Skeletal muscle satellite cell (primary cell): ENCODE results near the gene PRKCZ.

Source experiments
- H3K27me3 ChIP-seq: 2 replicates; pipeline ENCODE4 v1.7.0; 2013; ENCODE audit warnings: low read length; ENCODE audit not compliant: control insufficient read depth, insufficient read depth
- H3K36me3 ChIP-seq: 2 replicates; pipeline ENCODE4 v1.7.0; 2013; ENCODE audit warnings: mild to moderate bottlenecking, control low read depth, low read length; ENCODE audit not compliant: insufficient read depth
- H3K4me1 ChIP-seq: 2 replicates; pipeline ENCODE4 v1.7.0; 2013; ENCODE audit warnings: low read length; ENCODE audit not compliant: control insufficient read depth, insufficient read depth
- H3K4me2 ChIP-seq: 2 replicates; pipeline ENCODE4 v1.7.0; 2013; ENCODE audit warnings: mild to moderate bottlenecking, low read length
- H3K4me3 ChIP-seq: 2 replicates; pipeline ENCODE4 v1.7.0; 2013; ENCODE audit warnings: low read length
- H3K9ac ChIP-seq: 2 replicates; pipeline ENCODE4 v1.7.0; 2013; ENCODE audit warnings: mild to moderate bottlenecking, low read depth, low read length, moderate library complexity
- H3K9me3 ChIP-seq: replicated peaks from 2 replicates; pipeline ENCODE4 v1.7.0; 2013; ENCODE audit warnings: mild to moderate bottlenecking, control low read depth, low read length

The PRKCZ gene

DNA sequence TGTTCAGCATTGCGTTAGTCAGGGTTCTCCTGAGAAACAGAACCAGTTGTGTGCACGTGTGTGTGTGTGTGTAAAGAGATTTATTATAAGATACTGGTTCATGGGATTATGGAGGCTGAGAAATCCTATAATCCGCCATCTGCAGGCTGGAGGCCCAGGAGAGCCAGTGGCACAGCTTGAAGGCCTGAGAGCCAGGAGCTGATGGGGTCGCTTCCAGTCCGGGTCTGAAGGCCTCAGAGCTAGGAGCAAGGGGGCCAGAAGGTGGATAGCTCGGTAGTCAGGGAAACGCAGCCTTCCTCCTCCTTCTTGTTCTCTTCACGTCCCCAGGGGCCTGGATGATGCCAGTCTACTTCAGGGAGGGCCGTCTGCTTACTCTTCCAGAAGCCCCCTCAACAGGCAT, 106.7 kb downstream of the PRKCZ start:
- Histone ChIP-seq H3K9me3 (no peaks in the 10 kb centered on the region), H3K4me3 (no peak overlapping the region), H3K9ac (no peak overlapping the region), H3K27me3 (peaks cover 24% of the 10 kb centered on the region), H3K36me3 (no peaks in the 10 kb centered on the region), H3K4me2 (no peak overlapping the region), H3K4me1 (no peaks in the 10 kb centered on the region)

DNA sequence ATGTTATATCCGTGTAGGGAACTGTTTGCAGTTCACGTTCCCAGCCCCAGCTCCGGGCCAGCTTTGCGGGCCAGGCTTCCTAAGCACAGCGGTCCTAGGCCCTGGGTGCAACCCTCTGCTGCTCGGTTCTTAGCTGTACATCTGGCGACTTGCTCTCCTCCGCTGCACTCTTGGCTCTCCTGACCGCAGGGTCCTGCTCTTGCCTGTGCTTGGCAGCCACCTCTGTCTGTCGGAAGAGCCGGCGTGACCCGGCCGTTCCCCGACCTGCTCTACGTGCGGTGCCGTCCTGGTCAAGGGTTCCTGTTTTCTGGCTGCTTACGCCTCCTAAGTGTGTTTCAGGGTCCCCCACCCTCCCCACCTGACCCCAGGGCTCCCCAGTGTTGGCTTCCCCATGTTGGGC, 107.6 kb downstream of the PRKCZ start:
- H3K9ac ChIP-seq, result no peak overlapping the region
- no peaks in the 10 kb centered on the region for H3K36me3 ChIP-seq
- no peak overlapping the region for H3K4me2 ChIP-seq
- H3K27me3 ChIP-seq, result peaks cover 28% of the 10 kb centered on the region
- no peaks in the 10 kb centered on the region for H3K4me1 ChIP-seq
- H3K4me3 ChIP-seq, result no peak overlapping the region
- H3K9me3 ChIP-seq, result no peaks in the 10 kb centered on the region

DNA sequence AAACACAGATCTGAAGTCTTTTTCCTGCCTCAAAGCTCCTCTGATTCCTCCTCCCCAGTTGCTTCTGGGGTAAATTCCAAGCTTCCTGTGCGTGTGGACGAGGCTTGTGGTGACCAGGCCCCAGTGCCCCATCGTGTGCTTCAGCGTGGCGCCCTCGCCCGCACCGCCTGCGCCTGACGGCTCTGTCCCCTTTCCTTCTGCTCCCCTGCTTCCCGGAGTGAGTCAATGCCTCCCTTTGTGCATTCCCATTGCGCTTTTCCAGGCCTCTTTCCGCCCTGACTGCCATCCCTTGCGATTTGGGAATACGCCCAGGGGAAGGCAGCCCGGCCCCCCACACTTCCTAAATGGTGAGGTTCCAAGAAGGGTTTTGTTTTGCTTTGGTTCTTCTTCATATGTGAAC, 108.1 kb downstream of the PRKCZ start:
- no peak overlapping the region for H3K9ac ChIP-seq
- H3K36me3 ChIP-seq, result no peaks in the 10 kb centered on the region

DNA sequence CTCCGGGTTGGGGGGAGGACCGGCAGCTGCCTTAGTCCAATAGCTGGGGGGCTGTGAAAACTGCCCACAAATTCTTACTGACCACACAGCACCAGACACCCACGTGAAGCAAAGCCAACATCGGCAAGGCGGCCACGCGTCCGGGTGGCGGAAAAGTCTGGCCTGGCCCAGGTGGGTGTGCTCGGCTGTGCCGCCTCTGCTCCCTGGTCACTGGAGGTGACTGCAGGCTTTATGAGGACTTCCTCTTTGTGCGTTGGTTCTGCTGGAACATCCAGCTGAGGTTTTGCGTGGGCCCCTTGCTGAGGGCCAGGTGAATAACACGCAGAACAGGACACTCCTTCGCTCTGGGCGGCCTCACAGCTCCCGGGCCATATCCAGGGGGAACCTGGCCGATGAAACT, 108.9 kb downstream of the PRKCZ start:
- Histone ChIP-seq H3K4me2 (no peak overlapping the region), H3K4me1 (no peaks in the 10 kb centered on the region), H3K36me3 (no peaks in the 10 kb centered on the region), H3K9me3 (no peaks in the 10 kb centered on the region), H3K27me3 (peaks cover 33% of the 10 kb centered on the region), H3K9ac (no peak overlapping the region), H3K4me3 (no peak overlapping the region)

More for the DNA sequence above, 108.1 kb downstream of the PRKCZ start:
- H3K4me2 ChIP-seq, result no peak overlapping the region
- no peaks in the 10 kb centered on the region for H3K4me1 ChIP-seq
- H3K9me3 ChIP-seq, result no peaks in the 10 kb centered on the region
- H3K4me3 ChIP-seq, result no peak overlapping the region
- H3K27me3 ChIP-seq, result peaks cover 32% of the 10 kb centered on the region

DNA sequence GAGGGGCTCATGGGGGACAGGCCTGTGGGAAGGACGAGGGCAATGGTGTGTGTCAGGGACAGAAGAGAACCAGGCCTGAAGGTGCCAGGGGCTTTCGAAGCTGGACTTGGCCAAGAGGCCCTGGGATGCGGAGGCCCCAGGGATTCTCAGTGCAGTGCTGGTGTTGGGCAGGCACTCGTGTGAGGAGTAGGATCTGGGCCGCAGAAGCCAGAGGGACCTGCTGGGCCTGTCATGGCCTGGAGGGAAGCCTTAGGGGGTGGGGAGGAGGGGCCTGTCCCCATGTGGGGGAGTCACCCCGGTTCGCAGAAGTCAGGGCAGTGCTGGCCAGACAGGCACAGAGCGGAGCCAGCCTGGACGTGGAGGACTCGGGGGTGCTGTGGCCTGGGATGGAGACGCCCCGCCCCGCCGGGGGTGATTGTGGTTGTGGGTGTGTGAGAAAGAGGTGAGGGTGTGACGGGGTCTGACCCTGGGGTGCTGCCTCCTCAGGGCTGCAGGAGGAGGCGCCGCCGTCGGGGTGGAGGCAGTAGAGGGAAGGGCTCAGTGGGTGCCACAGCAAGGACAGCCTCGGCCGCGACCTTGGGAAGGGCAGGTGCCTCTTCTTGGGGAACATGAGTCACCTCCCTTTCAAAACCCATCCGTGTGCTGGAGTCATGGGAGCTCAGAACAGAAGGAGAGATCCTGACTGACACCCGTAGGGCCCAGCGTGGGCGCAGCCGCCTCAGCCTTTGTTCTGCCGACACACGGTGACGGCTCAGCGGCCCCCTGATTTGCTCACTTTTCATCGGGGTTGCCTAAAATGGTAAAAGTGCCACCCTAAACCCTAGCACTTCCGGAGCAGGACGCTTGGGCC, 110.5 kb downstream of the PRKCZ start:
- Histone ChIP-seq H3K4me3 (no peak overlapping the region), H3K9me3 (no peaks in the 10 kb centered on the region), H3K4me2 (no peak overlapping the region), H3K36me3 (no peaks in the 10 kb centered on the region), H3K4me1 (no peaks in the 10 kb centered on the region), H3K9ac (no peak overlapping the region), H3K27me3 (peaks cover 28% of the 10 kb centered on the region)

DNA sequence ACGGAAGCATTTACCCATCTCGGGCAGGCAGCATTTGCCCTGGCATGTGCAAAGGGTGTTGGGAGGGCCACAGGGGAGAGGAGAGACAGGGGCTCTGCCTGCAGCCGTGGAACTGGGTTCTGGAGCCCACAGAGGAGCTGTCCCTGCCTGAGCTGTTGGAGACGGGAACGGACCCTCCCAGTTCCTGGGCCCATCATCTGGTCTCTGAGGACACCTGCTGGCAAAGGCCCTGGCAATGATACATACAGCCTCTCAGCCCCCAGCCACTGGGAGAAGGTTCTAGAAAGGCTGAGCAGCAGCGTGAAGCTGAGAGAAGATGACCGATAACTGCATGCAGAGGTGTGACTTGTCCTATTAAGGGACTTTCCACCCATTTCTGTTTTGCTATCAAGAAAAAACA, 113.0 kb downstream of the PRKCZ start:
- Histone ChIP-seq H3K36me3 (no peaks in the 10 kb centered on the region), H3K4me2 (no peak overlapping the region), H3K9ac (no peak overlapping the region), H3K27me3 (peaks cover 28% of the 10 kb centered on the region), H3K4me1 (no peaks in the 10 kb centered on the region), H3K4me3 (no peak overlapping the region), H3K9me3 (no peaks in the 10 kb centered on the region)

DNA sequence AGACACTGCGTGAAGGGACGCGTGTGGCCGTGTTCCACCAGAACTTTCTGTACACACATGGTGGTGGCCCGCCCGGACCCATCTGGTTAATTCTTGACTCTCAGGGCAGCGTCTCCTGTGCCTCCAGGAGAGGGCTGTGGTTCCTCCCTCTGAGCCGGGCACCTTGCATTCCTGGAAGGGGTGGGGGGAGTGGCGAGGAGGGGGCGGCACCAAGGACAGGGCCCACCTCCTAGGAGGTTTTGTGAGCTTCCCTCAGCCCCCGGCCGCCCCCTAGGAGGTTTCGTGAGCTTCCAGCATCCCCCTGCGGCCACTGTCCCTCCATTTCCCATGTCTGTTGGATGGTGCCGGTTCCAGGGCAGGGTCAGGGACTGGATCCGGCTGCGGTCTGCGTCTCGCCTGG, 115.4 kb downstream of the PRKCZ start:
- Histone ChIP-seq H3K4me3 (no peak overlapping the region), H3K9ac (no peak overlapping the region), H3K4me2 (no peak overlapping the region), H3K4me1 (peaks cover 4% of the 10 kb centered on the region), H3K27me3 (peaks cover 26% of the 10 kb centered on the region), H3K36me3 (no peaks in the 10 kb centered on the region), H3K9me3 (no peaks in the 10 kb centered on the region)

DNA sequence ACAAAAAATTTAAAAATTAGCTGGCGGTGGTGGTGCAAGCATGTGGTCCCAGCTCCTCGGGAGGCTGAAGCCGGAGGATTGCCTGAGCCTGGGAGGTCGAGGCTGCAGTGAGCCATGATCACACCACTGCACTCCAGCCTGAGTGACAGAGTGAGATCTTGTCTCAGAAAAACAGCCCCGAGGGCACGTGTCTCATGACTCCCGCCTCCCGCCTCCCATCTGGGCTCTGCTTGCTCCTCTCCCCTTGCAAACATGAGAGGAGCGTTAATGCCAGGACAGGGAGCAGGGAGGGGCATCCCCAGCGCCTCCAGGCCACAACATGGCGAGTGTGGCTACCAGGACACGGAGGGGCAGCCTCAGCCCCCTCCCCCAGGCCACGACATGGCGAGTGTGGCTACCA, 116.0 kb downstream of the PRKCZ start:
- Histone ChIP-seq H3K4me2 (no peak overlapping the region), H3K9me3 (no peaks in the 10 kb centered on the region), H3K4me1 (peaks cover 4% of the 10 kb centered on the region), H3K4me3 (no peak overlapping the region), H3K27me3 (peaks cover 26% of the 10 kb centered on the region), H3K36me3 (no peaks in the 10 kb centered on the region), H3K9ac (no peak overlapping the region)

DNA sequence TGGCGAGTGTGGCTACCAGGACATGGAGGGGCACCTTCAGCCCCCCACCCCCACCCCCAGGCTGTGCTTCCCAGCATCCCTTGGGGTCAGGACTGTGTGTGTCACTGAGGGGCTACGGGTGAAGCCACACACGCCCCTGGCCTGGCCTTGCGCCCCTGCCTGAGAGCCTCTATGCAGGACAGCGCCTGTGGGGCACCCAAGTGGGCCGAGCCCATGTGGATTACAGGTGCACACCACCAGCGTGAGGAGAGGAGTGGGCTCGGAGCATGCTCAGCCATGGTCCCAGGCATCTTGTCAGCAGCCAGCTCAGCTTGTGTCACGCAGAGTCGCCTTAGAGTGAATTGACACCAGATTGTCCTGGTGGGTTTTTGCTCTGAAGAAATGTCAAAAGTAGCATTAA, 116.5 kb downstream of the PRKCZ start:
- H3K4me2 ChIP-seq, result no peak overlapping the region
- no peaks in the 10 kb centered on the region for H3K9me3 ChIP-seq
- no peak overlapping the region for H3K4me3 ChIP-seq
- H3K27me3 ChIP-seq, result peaks cover 24% of the 10 kb centered on the region
- no peak overlapping the region for H3K9ac ChIP-seq
- no peaks in the 10 kb centered on the region for H3K36me3 ChIP-seq
- peaks cover 4% of the 10 kb centered on the region for H3K4me1 ChIP-seq

DNA sequence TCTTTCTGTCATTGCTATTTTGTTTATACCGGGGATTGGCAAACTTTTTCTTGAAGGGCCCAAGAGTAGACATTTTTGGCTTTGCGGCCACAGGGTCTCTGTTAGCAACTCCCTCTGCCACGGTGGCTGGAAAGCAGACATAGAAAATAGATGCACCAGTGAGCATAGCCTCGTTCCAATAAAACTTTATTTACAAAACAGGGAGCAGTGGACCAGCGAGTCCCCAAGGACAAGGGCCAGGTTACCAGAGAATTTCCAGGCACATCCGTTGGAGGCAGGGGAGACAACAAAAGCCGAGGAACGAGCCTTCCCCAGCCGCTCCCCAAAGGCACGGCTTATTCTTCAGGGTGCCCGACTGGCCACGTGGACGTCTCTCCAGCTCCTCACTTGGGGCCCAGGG, 117.9 kb downstream of the PRKCZ start:
- no peaks in the 10 kb centered on the region for H3K36me3 ChIP-seq
- H3K9ac ChIP-seq, result no peak overlapping the region
- no peaks in the 10 kb centered on the region for H3K9me3 ChIP-seq
- H3K4me3 ChIP-seq, result no peak overlapping the region
- peaks cover 4% of the 10 kb centered on the region for H3K4me1 ChIP-seq
- peaks cover 17% of the 10 kb centered on the region for H3K27me3 ChIP-seq
- H3K4me2 ChIP-seq, result no peak overlapping the region

DNA sequence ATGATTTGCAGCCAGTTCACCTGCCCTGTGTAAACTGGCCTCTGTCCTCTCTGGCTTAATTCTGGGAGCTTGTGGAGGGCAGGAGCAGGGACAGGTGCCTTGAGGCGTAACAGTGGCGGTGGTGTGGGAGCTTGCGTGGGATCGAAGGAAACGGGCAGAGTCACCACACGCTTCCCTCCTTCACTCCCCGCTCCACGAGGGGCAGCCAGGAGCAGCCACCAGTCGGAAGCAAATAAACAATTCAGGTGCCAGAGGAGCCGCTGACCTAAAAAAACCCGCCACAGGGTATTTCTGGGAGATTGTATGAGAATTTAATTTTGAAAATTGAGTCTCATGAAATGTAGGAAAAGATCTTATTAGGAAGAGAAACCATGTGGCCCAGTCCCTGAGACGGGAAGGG, 118.3 kb downstream of the PRKCZ start:
- H3K27me3 ChIP-seq, result peaks cover 14% of the 10 kb centered on the region
- no peak overlapping the region for H3K4me2 ChIP-seq
- no peaks in the 10 kb centered on the region for H3K36me3 ChIP-seq
- H3K9me3 ChIP-seq, result no peaks in the 10 kb centered on the region
- H3K4me3 ChIP-seq, result no peak overlapping the region
- no peak overlapping the region for H3K9ac ChIP-seq
- H3K4me1 ChIP-seq, result peaks cover 4% of the 10 kb centered on the region

DNA sequence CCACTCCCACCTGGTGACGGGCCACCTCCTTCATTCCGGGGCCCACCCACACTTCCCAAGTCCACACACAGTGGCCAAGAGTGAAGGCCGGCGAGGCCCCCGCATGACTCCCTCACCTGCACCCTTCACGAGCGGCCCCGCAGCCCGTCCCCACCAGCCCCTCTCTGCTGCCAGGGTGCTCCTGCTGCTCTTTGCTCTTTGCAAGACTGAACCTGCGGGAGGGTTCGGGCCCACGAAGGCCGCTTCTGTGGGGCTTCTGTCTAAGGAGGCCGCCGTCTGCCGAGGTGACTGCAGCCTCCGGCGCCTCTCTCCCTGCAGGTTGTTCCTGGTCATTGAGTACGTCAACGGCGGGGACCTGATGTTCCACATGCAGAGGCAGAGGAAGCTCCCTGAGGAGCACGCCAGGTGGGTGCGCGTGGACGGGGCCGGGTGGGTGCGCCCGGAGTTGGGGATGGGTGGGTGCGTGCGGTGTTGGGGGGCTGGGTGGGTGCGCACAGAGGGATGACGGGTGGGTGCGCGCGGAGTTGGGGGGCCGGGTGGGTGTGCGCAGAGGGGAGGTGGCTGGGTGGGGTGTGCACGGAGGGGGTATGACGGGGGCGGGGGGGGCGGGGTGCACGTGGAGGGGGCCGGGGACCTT, 119.1 kb downstream of the PRKCZ start:
- no peaks in the 10 kb centered on the region for H3K36me3 ChIP-seq
- H3K4me3 ChIP-seq, result no peak overlapping the region
- H3K4me1 ChIP-seq, result peaks cover 5% of the 10 kb centered on the region
- H3K4me2 ChIP-seq, result no peak overlapping the region
- no peak overlapping the region for H3K9ac ChIP-seq
- H3K27me3 ChIP-seq, result peaks cover 14% of the 10 kb centered on the region
- no peaks in the 10 kb centered on the region for H3K9me3 ChIP-seq
